AG10803 (cell line): Measurements from ENCODE around the gene PCYOX1L.

Source experiments
- DNase-seq: peaks from one replicate; pipeline ENCODE4 v3.0.0; 2010; ENCODE audit warnings: low read depth
- H3K4me3 ChIP-seq: 2 replicates; pipeline ENCODE4 v1.5.1; 2011; ENCODE audit warnings: mild to moderate bottlenecking, low read length, control low read depth
- CTCF ChIP-seq: conservative IDR thresholded peaks from 2 replicates; pipeline ENCODE4 v1.5.1; 2011; ENCODE audit warnings: mild to moderate bottlenecking, low read length, control low read depth, inconsistent platforms

Gene PCYOX1L

GRCh38 chr5:149315753-149316152 is 42.1 kb upstream of the PCYOX1L start:
- no peak for TF ChIP-seq CTCF
- H3K4me3 ChIP-seq = no peak overlapping the region
- no peak for DNase-seq

- H3K4me3 ChIP-seq = no peak overlapping the region
- TF ChIP-seq CTCF = peak; percentile 72
- DNase-seq = peak; percentile 60
These were observed 40.4 kb upstream of the PCYOX1L start for GRCh38 chr5:149317281-149318048.

- H3K4me3 ChIP-seq = no peak overlapping the region
- no peak for TF ChIP-seq CTCF
- DNase-seq = no peak
These were observed 38.7 kb upstream of the PCYOX1L start for GRCh38 chr5:149319174-149319573.

GRCh38 chr5:149320791-149321330 is 37.0 kb upstream of the PCYOX1L start:
- DNase-seq = peak; percentile 95
- no peak for TF ChIP-seq CTCF
- H3K4me3 ChIP-seq = no peak overlapping the region

GRCh38 chr5:149322518-149322917 is 35.3 kb upstream of the PCYOX1L start:
- no peak for DNase-seq
- TF ChIP-seq CTCF = no peak
- H3K4me3 ChIP-seq = no peak overlapping the region

- peak; percentile 40 for DNase-seq
- no peak for TF ChIP-seq CTCF
These were observed 34.6 kb upstream of the PCYOX1L start for GRCh38 chr5:149323210-149323609.

GRCh38 chr5:149323621-149324205 is 34.1 kb upstream of the PCYOX1L start:
- peak; percentile 43 for DNase-seq
- H3K4me3 ChIP-seq = no peak overlapping the region
- TF ChIP-seq CTCF = no peak

More at GRCh38 chr5:149323210-149323609, 34.6 kb upstream of the PCYOX1L start:
- no peak overlapping the region for H3K4me3 ChIP-seq
